GM04503 (cell line): ENCODE data around the gene PLEKHH2.
"Not testable (repeated sequence)": the region's sequence is repeated elsewhere in the genome, so short reads cannot be mapped to it uniquely, and the experiment has no call there.

Source experiments
- DNase-seq: peaks from one replicate; pipeline ENCODE4 v3.0.0-alpha.2; 2012; ENCODE audit warnings: low read depth

Gene PLEKHH2

DNA sequence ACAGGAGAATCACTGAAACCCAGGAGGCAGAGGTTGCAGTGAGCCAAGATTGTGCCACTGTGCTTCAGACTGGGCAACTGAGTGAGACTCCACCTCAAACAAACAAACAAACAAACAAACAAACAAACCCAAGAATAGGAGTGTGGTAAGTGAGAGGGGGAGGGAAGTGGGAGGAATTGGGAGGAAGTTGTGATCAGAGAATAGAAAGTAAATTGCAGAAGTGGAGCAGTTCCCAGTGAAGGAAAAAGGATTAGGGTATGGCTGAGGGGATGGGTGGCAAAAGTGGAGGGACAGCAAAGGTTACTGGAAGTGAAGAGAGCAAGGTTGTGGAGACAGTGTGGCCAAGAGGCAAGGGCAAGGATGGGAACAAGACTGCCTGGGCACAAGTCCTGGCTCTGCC, 80.3 kb downstream of the PLEKHH2 start:
- no peak for DNase-seq

DNA sequence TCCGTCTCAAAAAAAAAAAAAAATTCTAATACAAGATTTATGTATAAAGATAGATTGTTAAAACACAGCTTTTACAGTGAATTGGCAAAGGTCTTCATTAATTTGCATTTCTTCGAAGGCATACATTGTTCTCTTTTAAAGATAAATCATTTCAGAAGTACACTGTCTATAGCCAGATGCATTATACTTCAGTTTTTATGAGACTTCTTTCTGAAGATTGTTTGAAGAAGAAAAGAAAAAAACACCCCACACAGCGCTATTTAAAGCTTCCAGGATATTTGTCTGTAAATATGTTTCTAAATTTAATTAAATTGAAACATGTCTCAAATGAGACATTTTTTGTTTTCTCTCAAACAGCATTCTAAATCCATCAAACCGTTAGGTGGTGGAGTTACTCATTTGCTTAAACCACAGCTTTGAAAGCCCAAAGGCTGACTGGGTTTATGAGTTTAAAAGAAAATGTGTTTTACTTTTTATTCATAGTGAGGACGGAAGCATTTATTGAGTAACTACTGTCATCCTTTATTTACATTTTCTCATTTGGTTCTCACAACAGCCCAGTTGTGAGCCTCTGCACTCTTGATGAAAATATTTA, 81.6 kb downstream of the PLEKHH2 start:
- no peak for DNase-seq

DNA sequence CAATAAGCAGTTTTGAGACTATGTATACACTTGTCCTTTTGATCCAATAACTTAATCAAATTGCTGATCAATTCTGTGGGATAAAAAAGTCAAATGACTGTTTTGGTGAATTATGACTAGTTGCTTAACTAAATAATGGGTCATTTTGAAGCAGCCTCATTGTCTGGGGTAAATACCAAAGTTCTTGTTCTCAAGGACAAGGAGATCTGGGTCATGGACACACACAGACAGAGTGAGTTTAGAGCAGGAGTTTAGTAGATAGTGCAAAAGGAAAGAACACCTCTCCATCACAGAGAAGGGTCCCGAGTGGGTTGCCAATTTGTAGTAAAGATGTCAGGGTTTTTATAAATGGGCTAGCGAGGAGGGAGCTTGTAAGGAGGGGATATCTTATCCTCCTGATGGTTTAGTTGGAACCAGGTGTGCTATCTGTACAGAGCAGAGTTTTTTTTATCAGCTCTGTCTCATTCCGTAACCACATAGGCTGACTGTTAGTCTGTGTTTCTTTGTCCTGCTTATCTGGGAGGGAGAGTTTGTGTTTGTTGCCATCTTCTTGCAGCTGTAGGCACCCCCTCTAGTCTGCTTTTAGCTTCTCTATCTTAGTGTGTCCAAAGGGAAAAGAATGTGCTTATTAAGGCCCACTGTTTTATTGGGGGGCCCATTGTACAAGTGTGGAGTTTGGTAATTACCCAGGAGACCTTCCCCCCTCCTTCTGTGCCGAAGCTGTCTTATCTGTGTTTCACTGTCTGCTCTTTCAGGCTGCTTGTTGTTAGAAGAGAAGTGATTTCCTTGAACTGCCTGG, 87.9 kb downstream of the PLEKHH2 start:
- DNase-seq = no peak

DNA sequence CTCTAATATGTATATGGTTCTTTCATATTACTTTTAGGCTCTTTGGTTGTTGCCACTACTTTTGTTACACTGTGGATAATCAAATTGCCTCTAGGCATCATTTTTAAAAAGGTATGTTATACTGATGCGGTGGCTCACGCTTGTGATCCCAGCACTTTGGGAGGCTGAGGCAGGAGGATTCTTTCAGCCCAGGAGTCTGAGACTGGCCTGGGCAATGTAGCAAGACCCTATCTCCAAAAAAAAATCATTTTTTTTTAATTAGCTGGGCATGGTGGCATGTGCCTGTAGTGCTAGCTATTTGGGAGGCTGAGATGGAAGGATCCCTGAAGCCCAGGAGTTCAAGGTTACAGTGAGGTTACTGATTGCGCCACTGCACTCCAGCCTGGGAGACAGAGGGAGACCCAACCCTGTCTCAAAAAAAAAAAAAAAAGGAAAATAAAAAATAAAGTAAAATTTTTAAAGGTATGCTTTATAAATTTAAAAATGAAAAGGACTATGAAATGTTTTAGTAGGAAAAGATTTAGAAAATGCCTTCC, 88.7 kb downstream of the PLEKHH2 start:
- DNase-seq = no peak

- DNase-seq = not testable (repeated sequence)
These were observed 90.0 kb downstream of the PLEKHH2 start for GRCh38 chr2:43726961-43727633.

- no peak for DNase-seq
These were observed 90.6 kb downstream of the PLEKHH2 start for GRCh38 chr2:43727634-43728014.

DNA sequence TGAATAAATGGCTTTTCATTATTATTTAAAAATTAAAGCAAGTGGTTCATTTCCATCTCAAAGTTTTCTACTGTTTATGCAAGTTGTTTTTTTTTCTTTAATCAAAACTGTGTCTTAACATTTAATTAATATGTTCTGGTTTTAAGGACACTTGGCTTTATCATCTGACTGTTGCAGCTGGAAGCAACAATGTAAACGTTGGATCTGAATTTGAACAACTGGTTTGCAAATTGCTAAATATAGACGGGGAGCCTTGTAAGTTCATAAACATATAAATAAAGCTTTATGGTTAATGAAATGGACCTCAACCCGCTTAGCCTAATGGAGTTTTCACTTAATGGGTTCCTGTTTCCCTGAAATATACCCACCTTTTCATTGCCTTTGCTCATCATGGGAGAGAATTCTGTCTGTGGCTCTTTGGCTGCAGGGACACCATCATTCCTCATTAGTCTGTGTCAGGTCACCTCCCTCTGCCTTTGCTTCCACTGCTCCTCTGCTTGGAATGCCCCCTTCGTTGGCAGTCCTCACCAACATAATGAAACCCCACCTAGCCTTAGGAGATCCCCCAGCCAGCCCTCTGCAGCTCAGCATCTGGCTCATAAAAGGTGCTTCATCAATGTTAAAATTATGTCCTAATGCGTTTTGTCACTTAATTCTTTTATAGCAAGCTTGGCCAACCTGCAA, 92.6 kb downstream of the PLEKHH2 start:
- DNase-seq = no peak

GRCh38 chr2:43731211-43731610, 94.2 kb downstream of the PLEKHH2 start:
- DNase-seq = no peak

DNA sequence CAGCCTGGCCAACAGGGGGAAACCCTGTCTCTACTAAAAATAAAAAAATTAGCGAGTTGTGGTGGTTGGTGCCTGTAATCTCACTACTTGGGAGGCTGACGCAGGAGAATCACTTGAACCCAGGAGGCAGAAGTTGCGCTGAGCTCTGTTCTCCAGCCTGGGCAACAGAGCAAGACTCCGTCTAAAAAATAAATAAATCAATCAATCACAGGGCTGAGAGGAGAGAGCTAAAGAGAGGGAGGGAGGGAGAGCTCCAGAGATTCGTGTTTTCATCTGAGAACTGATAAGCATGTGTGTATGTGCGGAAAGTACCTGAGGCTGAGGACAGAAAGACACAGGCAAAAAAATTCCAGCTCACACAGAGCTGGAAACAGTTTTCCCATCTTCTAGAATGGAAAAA, 99.6 kb downstream of the PLEKHH2 start:
- no peak for DNase-seq

GRCh38 chr2:43737097-43737854, 100.2 kb downstream of the PLEKHH2 start:
- peak; percentile 85 for DNase-seq

DNA sequence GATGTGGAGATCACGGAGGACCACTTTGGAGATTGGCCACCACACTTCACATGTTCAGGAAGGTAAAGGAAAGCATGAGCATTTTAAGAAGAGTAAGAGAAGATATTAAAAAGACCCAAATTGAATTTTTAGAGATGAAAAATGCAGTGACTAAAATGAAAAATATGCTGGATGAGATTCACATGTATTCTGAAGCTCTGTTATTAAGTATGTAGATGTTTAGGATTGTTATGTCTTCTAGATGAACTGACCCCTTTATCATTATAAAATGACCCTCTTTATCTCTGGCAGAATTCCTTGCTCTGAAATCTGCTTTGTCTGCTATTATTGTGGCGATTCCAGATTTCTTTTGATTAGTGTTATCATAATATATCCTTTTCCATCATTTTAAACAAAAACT, 100.8 kb downstream of the PLEKHH2 start:
- no peak for DNase-seq

GRCh38 chr2:43738257-43738656, 101.2 kb downstream of the PLEKHH2 start:
- DNase-seq = no peak

DNA sequence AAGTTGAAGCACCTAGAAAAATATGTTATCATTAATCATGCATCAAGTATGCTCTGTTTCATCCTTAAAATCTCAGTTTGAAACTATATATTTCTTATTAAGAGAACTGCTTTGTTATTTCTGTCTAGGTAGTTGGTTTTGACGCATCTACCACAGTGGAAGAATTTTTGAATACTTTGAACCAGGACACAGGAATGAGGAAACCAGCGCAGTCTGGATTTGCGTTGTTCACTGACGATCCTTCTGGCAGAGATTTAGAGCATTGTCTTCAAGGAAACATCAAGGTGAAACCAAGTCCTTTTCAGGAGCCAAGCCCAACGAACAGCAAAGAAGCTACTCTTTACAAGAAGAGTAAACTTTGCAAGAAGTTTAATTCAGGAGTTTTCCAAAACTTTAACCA, 106.6 kb downstream of the PLEKHH2 start:
- DNase-seq = no peak

DNA sequence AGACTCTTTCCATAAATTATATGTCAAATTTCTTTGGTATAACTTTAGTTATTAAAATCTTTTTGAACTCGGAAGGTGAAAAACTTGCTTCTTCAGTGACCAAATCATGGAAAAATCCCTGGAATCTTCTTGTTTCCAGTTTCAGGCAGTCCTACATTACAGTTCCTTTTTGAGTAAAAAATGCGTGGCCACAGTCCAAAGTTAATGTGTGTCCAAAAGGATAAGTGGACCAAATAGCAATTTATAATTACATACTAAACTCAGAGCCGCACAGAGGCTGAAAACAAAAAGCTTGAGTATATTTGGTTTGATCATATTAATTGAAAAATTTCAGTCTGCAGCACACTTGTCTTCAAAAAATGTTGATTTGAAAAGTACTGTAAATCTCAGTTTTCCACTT, 108.4 kb downstream of the PLEKHH2 start:
- DNase-seq = peak; percentile 44

DNA sequence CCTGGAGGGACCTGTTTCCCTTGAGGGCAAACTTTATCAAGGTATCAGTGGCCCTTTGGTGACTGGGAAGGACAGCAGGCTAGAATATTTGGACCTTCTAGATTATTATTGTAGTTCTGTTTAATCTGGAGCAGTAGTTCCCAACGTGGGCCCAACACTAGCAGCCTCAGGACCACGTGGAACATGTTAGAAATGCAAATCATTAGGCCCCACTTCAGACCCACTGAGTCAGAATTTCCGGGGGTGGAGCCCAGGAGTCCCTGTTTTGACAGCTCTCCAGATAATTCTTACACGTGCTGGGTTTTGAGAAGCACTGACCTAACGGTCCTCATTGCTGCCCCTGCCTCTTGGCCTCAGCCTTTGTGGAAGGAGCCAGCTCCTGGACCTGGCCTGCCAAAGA, 111.3 kb downstream of the PLEKHH2 start:
- DNase-seq = no peak

- no peak for DNase-seq
These were observed 112.5 kb downstream of the PLEKHH2 start for GRCh38 chr2:43749583-43749982.

- DNase-seq = peak; percentile 8
These were observed 114.5 kb downstream of the PLEKHH2 start for GRCh38 chr2:43751476-43751990.

- no peak for DNase-seq
These were observed 115.2 kb downstream of the PLEKHH2 start for GRCh38 chr2:43752302-43752701.

- DNase-seq = no peak
These were observed 117.1 kb downstream of the PLEKHH2 start for GRCh38 chr2:43754180-43754579.

DNA sequence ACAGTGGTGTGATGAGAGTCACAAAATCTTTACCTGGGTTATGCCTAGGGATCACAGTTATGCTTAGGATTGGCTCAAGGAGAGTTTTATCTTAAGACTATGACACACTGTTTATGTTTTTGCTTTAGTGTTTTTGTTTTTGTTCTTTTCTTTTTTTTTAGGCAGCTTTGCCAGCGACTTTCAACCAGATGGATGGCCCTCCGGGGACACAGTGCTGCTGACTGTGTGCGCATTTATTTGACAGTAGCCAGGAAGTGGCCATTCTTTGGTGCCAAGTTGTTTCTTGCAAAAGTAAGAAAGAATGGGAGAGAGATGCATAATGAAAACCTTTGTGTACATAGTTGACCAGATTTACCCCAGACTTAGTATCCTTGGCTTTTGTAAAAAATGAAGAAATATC, 121.7 kb downstream of the PLEKHH2 start:
- peak; percentile 81 for DNase-seq

DNA sequence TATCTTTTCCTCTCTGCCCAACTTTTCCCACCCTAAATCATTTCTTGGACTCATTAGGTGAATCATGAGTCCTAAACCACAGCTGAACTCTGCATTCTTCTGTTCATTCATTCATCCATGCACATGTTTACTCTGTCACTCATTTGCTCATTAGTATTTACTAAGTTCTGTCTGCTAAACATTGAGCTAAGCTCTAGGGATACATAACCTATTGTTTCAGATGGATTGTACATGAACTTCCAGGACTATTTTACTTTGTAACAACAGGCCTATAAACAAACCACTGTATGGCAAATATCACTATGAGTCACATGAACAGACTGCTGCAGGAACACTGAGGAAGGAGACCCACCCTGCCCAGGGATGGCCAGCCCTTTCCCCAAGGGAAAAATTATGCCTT, 122.1 kb downstream of the PLEKHH2 start:
- peak; percentile 88 for DNase-seq
